Neural progenitor cell (in vitro differentiated cells): Measurements from ENCODE around the gene UGT1A4.

Experiments used
- CTCF ChIP-seq: fragments of 200-600 bp; sonication (generic); IDR thresholded peaks from 2 replicates; pipeline ENCODE4 v1.5.1; 2017; ENCODE audit warnings: antibody characterized with exemption, mild to moderate bottlenecking
- EZH2 ChIP-seq: fragments of 200-600 bp; sonication (generic); IDR thresholded peaks from 2 replicates; pipeline ENCODE4 v1.6.1; 2017; ENCODE audit warnings: antibody characterized with exemption, mild to moderate bottlenecking, moderate library complexity
- EZH2phosphoT487 ChIP-seq: fragments of 200-600 bp; sonication (generic); IDR thresholded peaks from 2 replicates; pipeline ENCODE4 v1.6.1; 2017; ENCODE audit warnings: antibody characterized with exemption

- no peak for TF ChIP-seq CTCF
- TF ChIP-seq EZH2 = no peak
- TF ChIP-seq EZH2phosphoT487 = no peak
Observed at GRCh38 chr2:233778030-233778429, 59.5 kb downstream of the UGT1A4 start, which contains the start of gene MROH2A.
